Activated CD8-positive, alpha-beta memory T cell treated with anti-CD3 and anti-CD28 coated beads, Interleukin-2, amount 10 ng/mL, durations not matched to agents 7 days and 5 days (primary cell): ENCODE data around the gene BLID. TPM values are rescaled to one million over a fixed set of nuclear protein-coding genes. Genes with fewer than 3 reads are reported as not detected.
A peak's percentile ranks its signal among the peaks of the same experiment; 100 is the strongest.

Source experiments
- ATAC-seq: fragments of 150-1000 bp; cut with Tn5 transposase; one replicate; pipeline ENCODE4 v1.10.0; 2021; ENCODE audit warnings: moderate library complexity
- CTCF ChIA-PET: fragments of 350-600 bp; sonication (Branson Sonifier 250); formaldehyde crosslinking; loops from one replicate; lab custom pipeline; 2021; ENCODE audit warnings: antibody characterized with exemption; lab: Charles Lee
- DNase-seq: peaks from one replicate; pipeline ENCODE4 v3.0.0-alpha.2; 2020
- H3K27ac Mint-ChIP-seq: one replicate; pipeline ENCODE4 v1.8.0; 2021; ENCODE audit warnings: mild to moderate bottlenecking, mixed read lengths
- H3K27me3 Mint-ChIP-seq: one replicate; pipeline ENCODE4 v1.8.0; 2021; ENCODE audit warnings: mixed read lengths
- H3K36me3 Mint-ChIP-seq: one replicate; pipeline ENCODE4 v1.8.0; 2021; ENCODE audit warnings: mild to moderate bottlenecking, mixed read lengths
- H3K4me1 Mint-ChIP-seq: one replicate; pipeline ENCODE4 v1.8.0; 2021; ENCODE audit warnings: mixed read lengths
- H3K4me3 Mint-ChIP-seq: one replicate; pipeline ENCODE4 v1.8.0; 2021; ENCODE audit warnings: mild to moderate bottlenecking, moderate library complexity, mixed read lengths
- H3K9me3 Mint-ChIP-seq: one replicate; pipeline ENCODE4 v1.8.0; 2022; ENCODE audit warnings: low read depth, mixed read lengths
- microRNA-seq: library from miRNA; unstranded; fragments of <30 nt; microRNA quantifications from one replicate; pipeline ENCODE4 v1.2.0, GENCODE V29; 2022
- total RNA-seq, 2 experiments: library from RNA; stranded (reverse); gene quantifications; one replicate each; pipeline ENCODE4 v1.2.3, GENCODE V29; 2021

Gene BLID
- total RNA-seq, 2 experiments from 2014 or later, result not detected

DNA sequence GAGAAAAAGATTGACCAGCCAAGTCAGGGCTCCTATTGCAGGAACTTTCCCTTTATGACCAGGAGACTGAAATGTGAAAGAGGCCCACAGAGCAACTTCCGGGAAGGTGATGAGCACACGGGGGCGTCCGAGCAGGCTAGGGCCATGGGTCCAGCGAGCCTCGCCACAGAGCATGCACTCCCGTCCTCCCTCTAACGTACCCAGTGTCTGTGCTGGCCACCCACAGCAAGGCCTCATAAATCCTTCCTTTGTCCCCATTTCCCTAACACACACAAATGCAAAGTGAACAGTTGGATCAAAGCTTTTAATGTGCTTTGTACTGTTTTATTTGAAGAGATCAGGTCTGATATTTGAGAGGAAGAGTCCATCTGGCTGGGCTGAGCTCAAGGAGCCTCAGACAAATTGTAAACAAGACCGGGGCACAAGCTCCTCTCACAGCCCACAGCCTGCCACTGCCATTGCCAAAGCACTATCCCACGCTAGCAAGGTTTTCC, 44.3 kb downstream of the BLID start:
- no peak for ATAC-seq

DNA sequence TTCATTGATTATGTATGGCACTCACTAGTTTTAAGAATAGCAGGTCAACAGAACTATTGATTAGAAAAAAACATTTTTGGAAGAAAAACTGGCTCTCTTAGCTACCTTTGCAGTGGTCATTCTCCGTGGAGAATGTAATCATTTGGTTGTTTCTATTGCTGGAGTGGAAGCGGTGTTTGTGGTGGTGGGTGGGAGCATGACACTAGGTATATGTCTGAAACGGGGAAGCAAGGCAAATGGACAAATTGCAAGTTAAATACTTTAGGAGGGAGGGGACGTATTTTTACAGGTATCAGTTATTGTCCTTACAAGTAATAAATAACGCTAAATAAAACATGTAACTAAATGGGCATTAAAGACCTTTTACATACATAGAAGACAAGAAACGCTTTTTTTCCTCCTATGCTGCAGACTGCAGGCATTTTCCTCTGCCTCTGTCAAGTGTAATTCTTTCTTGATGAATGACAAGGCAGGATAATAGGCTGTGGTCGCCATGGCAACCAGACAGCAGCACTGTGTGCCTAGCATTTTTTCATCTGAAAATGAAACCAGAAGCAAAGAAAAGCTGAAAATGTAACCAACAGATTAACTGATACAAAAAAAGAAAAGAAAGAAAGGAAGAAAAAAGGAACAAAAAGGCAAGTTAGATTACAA, 46.2 kb downstream of the BLID start:
- Mint-ChIP-seq H3K4me3 (no peak overlapping the region), H3K27me3 (no peaks in the 10 kb centered on the region), H3K27ac (no peak overlapping the region), H3K36me3 (no peaks in the 10 kb centered on the region), H3K4me1 (no peaks in the 10 kb centered on the region), H3K9me3 (no peaks in the 10 kb centered on the region)
- CTCF ChIA-PET, result no interaction called here
- no peak for ATAC-seq
- no peak for DNase-seq

More for the DNA sequence above, 44.3 kb downstream of the BLID start:
- CTCF ChIA-PET, result interaction anchor here (0.6 kb wide), 1 partner anchor 48 kb away, joined by 3 read pairs; no protein-coding TSS in a partner anchor
- H3K4me3 Mint-ChIP-seq, result no peak overlapping the region
- H3K9me3 Mint-ChIP-seq, result no peaks in the 10 kb centered on the region
- H3K36me3 Mint-ChIP-seq, result no peaks in the 10 kb centered on the region
- H3K27me3 Mint-ChIP-seq, result no peaks in the 10 kb centered on the region
- no peak overlapping the region for H3K27ac Mint-ChIP-seq
- DNase-seq, result no peak
- H3K4me1 Mint-ChIP-seq, result no peaks in the 10 kb centered on the region

DNA sequence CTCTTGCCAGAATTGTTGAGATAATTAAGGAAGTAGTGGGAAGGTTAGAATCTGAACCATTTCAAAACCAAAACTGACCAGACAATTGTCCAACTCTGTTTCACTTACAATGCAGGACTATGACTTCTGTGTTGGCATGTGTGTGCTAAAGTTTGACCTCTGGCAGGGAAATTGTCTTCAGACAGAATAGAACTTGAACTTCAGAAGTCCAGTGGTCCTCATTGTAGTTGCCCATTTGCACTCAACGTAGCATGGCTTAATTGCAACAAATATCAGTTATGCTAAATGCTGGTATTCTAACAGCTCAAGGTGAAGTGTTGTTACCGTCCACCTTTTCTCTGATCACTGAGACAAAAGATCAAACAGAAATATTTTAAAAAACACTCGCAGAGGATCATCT, 47.2 kb downstream of the BLID start:
- CTCF ChIA-PET, result no interaction called here
- ATAC-seq (no peak), DNase-seq (no peak)
- Mint-ChIP-seq H3K9me3 (no peaks in the 10 kb centered on the region), H3K36me3 (no peaks in the 10 kb centered on the region), H3K4me3 (no peak overlapping the region), H3K27me3 (no peaks in the 10 kb centered on the region), H3K4me1 (no peaks in the 10 kb centered on the region), H3K27ac (no peak overlapping the region)

DNA sequence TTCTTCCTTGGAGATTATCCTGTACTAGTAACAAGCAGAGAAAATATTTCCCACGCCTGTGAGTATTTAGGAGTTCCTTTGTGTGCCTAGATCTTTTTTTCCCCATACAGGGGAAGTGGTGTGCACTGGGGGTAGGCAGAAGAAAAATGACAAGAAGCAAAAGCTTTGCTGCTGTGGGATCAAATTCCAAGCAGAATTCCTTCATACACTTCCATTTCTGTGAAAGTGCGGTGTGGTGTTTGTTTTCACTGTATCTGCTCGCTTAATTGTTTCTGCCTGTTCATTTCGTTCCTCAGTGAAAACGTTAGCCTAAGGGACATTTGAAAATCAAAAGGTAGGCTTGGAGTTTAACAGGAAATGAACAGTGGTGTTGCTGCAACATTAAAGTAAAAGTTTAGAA, 47.9 kb downstream of the BLID start:
- no peak for DNase-seq
- Mint-ChIP-seq H3K27ac (no peak overlapping the region), H3K36me3 (no peaks in the 10 kb centered on the region)

More for the DNA sequence above, 47.9 kb downstream of the BLID start:
- no peak for ATAC-seq
- Mint-ChIP-seq H3K27me3 (no peaks in the 10 kb centered on the region), H3K4me1 (no peaks in the 10 kb centered on the region), H3K9me3 (no peaks in the 10 kb centered on the region), H3K4me3 (no peak overlapping the region)
- CTCF ChIA-PET, result no interaction called here

Small RNA genes within 50 kb of the gene (microRNA-seq; reads per million reads assigned to microRNA genes)
- gene MIR100, result 8.1 reads per million, percentile 25 among the genes with 10 or more reads in this experiment
- not detected for gene MIR125B1
- 70.2 reads per million, percentile 63 among the genes with 10 or more reads in this experiment for gene MIRLET7A2
